ENCODE measurements around the gene SLC49A3. TPM values are rescaled to one million over a fixed set of nuclear protein-coding genes. Genes with fewer than 3 reads are reported as not detected.

Gene SLC49A3
- total and polyA plus RNA-seq, 2 of the 13 experiments (the other 11 are each of a cell fraction or from before 2014, with no cell fraction given) = 0.07 to 0.17 TPM

- no peak for TF ChIP-seq ZBTB37 (CRISPR knock-in tag; IDR thresholded peaks at IDR 0.05)
- no peak for TF ChIP-seq ZNF124 (CRISPR knock-in tag; IDR thresholded peaks at IDR 0.05)
- TF ChIP-seq E2F5 (CRISPR knock-in tag; conservative IDR thresholded peaks at IDR 0.05) = no peak
These were observed 22.5 kb downstream of the SLC49A3 start (continued) for GRCh38 chr4:666436-666810.

GRCh38 chr4:665751-666435 lies 23.1 kb downstream of the SLC49A3 start:
- Histone ChIP-seq H3K27ac (ENCODE audit: extremely low read length, insufficient read depth, low read length) (no peak overlapping the region), H3K9ac (ENCODE audit: insufficient read depth, low read depth, low read length) (peak overlapping the region; percentile 29; the same call in 1 of the 2 replicates), H3K4me3 (replicated peaks in 1 of 3; ENCODE audit: insufficient read depth in 1 of 3, low read depth in 2 of 3, low read length in 3 of 3) (peak overlapping the region in 2 of 3 experiments; percentile 13 to 50; a peak in 3 of 6 replicates), H3K36me3 (replicated peaks in 1 of 2; ENCODE audit: control insufficient read depth in 1 of 2, insufficient read depth in 2 of 2, low read length in 2 of 2) (no peaks in the 10 kb centered on the region), H3K79me2 (ENCODE audit: insufficient read depth, low read length) (no peaks in the 10 kb centered on the region), H3K27me3 (ENCODE audit: control insufficient read depth in 1 of 2, insufficient read depth in 2 of 2, low read length in 2 of 2) (peaks cover 3 to 33% of the 10 kb centered on the region in 2 experiments; a peak in 4 of 5 replicates), H3K4me1 (ENCODE audit: insufficient read depth, low read length) (peaks cover 24% of the 10 kb centered on the region), H2AFZ (ENCODE audit: low read length) (no peak overlapping the region), H4K20me1 (ENCODE audit: insufficient read depth, low read length) (no peaks in the 10 kb centered on the region), H3K4me2 (ENCODE audit: low read depth, low read length) (peak overlapping the region; percentile 55; the same call in 1 of the 2 replicates), H3K9me3 (ENCODE audit: low read length) (no peaks in the 10 kb centered on the region)
- FAIRE-seq (no peak), ATAC-seq (peak; percentile 59), DNase-seq (ENCODE audit: low spot score) (no peak)
- 0% methylated on average over 2 of the region's 22 CpGs for WGBS (ENCODE audit: low lambda C conversion rate)
- CTCF ChIA-PET (ENCODE audit: low intra/inter-chr PET ratio, low total read pairs) = no interaction called here
- BruUV-seq (replicated peaks) = no TSS peak
- POLR2A ChIA-PET = interaction anchor here (1.5 kb wide), 1 partner anchor 21 kb away, joined by 3 read pairs; no protein-coding TSS in a partner anchor
- intact Hi-C loops (cut with micrococcal nuclease; ENCODE audit: unreplicated experiment) = no loop called here
- in situ Hi-C loops (cut with HindIII; ENCODE audit: extremely low pct_ligation_motif_present, low pct_unique_long_range_greater_than_20kb) = no loop called here
- TF ChIP-seq MATR3 (CRISPR knock-in tag; IDR thresholded peaks at IDR 0.05) = no peak
- TF ChIP-seq, protein P1, sequence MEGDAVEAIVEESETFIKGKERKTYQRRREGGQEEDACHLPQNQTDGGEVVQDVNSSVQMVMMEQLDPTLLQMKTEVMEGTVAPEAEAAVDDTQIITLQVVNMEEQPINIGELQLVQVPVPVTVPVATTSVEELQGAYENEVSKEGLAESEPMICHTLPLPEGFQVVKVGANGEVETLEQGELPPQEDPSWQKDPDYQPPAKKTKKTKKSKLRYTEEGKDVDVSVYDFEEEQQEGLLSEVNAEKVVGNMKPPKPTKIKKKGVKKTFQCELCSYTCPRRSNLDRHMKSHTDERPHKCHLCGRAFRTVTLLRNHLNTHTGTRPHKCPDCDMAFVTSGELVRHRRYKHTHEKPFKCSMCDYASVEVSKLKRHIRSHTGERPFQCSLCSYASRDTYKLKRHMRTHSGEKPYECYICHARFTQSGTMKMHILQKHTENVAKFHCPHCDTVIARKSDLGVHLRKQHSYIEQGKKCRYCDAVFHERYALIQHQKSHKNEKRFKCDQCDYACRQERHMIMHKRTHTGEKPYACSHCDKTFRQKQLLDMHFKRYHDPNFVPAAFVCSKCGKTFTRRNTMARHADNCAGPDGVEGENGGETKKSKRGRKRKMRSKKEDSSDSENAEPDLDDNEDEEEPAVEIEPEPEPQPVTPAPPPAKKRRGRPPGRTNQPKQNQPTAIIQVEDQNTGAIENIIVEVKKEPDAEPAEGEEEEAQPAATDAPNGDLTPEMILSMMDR (CRISPR knock-in tag; IDR thresholded peaks at IDR 0.05) = no peak
- TF ChIP-seq ZEB1 (IDR thresholded peaks at IDR 0.05; ENCODE audit: insufficient replicate concordance, low read depth) = no peak
- TF ChIP-seq ZNF224 (CRISPR knock-in tag; IDR thresholded peaks at IDR 0.05) = no peak
- TF ChIP-seq ISL2 (CRISPR knock-in tag; IDR thresholded peaks at IDR 0.05) = no peak
- TF ChIP-seq ZNF737 (CRISPR knock-in tag; IDR thresholded peaks at IDR 0.05; ENCODE audit: borderline replicate concordance) = no peak
- no peak for TF ChIP-seq NR2F6 (IDR thresholded peaks at IDR 0.05)
- no peak for TF ChIP-seq NR2F6 (CRISPR knock-in tag; IDR thresholded peaks at IDR 0.05)
- TF ChIP-seq NFKB2 (CRISPR knock-in tag; IDR thresholded peaks at IDR 0.05; ENCODE audit: borderline replicate concordance) = 0 out of 2 replicates have a peak, but pooled peaks have one; percentile 17
- TF ChIP-seq, protein P2, sequence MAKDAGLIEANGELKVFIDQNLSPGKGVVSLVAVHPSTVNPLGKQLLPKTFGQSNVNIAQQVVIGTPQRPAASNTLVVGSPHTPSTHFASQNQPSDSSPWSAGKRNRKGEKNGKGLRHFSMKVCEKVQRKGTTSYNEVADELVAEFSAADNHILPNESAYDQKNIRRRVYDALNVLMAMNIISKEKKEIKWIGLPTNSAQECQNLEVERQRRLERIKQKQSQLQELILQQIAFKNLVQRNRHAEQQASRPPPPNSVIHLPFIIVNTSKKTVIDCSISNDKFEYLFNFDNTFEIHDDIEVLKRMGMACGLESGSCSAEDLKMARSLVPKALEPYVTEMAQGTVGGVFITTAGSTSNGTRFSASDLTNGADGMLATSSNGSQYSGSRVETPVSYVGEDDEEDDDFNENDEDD (CRISPR knock-in tag; IDR thresholded peaks at IDR 0.05; ENCODE audit: borderline replicate concordance) = no peak
- TF ChIP-seq, protein P3, sequence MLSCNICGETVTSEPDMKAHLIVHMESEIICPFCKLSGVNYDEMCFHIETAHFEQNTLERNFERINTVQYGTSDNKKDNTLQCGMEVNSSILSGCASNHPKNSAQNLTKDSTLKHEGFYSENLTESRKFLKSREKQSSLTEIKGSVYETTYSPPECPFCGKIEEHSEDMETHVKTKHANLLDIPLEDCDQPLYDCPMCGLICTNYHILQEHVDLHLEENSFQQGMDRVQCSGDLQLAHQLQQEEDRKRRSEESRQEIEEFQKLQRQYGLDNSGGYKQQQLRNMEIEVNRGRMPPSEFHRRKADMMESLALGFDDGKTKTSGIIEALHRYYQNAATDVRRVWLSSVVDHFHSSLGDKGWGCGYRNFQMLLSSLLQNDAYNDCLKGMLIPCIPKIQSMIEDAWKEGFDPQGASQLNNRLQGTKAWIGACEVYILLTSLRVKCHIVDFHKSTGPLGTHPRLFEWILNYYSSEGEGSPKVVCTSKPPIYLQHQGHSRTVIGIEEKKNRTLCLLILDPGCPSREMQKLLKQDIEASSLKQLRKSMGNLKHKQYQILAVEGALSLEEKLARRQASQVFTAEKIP (CRISPR knock-in tag; IDR thresholded peaks at IDR 0.05; ENCODE audit: borderline replicate concordance) = no peak
- TF ChIP-seq CHD4 (IDR thresholded peaks at IDR 0.05; ENCODE audit: borderline replicate concordance, low read length) = no peak
- no peak for TF ChIP-seq HDAC6 (IDR thresholded peaks at IDR 0.05; ENCODE audit: low read depth, low read length)
